ENCODE measurements around the gene B3GNT7. TPM values are rescaled to one million over a fixed set of nuclear protein-coding genes. Genes with fewer than 3 reads are reported as not detected.
A peak's percentile ranks its signal among the peaks of the same experiment; 100 is the strongest.
"Not testable (repeated sequence)": the region's sequence is repeated elsewhere in the genome, so short reads cannot be mapped to it uniquely, and the experiment has no call there.

B3GNT7 gene
- 0.57 and 1.4 TPM in 2 replicates for total RNA-seq (2014; rRNA removed; shearing (Covaris generic); ENCODE audit: low replicate concordance)

- DNase-seq (ENCODE audit: low read depth): no peak
- in situ Hi-C loops (cut with HindIII; ENCODE audit: low pct_unique_long_range_greater_than_20kb, low sequenced_read_pairs): no loop called here
These were observed at the start of gene B3GNT7 for GRCh38 chr2:231395188-231396057. B3GNT7 (plus strand) TSS chr2:231395710; CDS start chr2:231395804, 94 bp downstream.

- in situ Hi-C loops (cut with HindIII; ENCODE audit: low pct_unique_long_range_greater_than_20kb, low sequenced_read_pairs): no loop called here
These were observed 48.4 kb upstream of the B3GNT7 start for GRCh38 chr2:231347081-231347480.

GRCh38 chr2:231347638-231348037 lies 47.9 kb upstream of the B3GNT7 start:
- in situ Hi-C loops (cut with HindIII; ENCODE audit: low pct_unique_long_range_greater_than_20kb, low sequenced_read_pairs): no loop called here
- no peak for DNase-seq (ENCODE audit: low read depth)

More at GRCh38 chr2:231347081-231347480, 48.4 kb upstream of the B3GNT7 start:
- no peak for DNase-seq (ENCODE audit: low read depth)

- in situ Hi-C loops (cut with HindIII; ENCODE audit: low pct_unique_long_range_greater_than_20kb, low sequenced_read_pairs): no loop called here
These were observed 47.3 kb upstream of the B3GNT7 start for GRCh38 chr2:231348173-231348572.

GRCh38 chr2:231348704-231349373 lies 46.7 kb upstream of the B3GNT7 start:
- DNase-seq (ENCODE audit: low read depth): no peak
- in situ Hi-C loops (cut with HindIII; ENCODE audit: low pct_unique_long_range_greater_than_20kb, low sequenced_read_pairs): no loop called here

More at GRCh38 chr2:231348173-231348572, 47.3 kb upstream of the B3GNT7 start:
- peak; percentile 28 for DNase-seq (ENCODE audit: low read depth)

GRCh38 chr2:231349374-231349735 lies 46.2 kb upstream of the B3GNT7 start:
- in situ Hi-C loops (cut with HindIII; ENCODE audit: low pct_unique_long_range_greater_than_20kb, low sequenced_read_pairs); DNase-seq (ENCODE audit: low read depth): not testable (repeated sequence)

GRCh38 chr2:231351648-231352047 lies 43.9 kb upstream of the B3GNT7 start:
- in situ Hi-C loops (cut with HindIII; ENCODE audit: low pct_unique_long_range_greater_than_20kb, low sequenced_read_pairs): no loop called here
- DNase-seq (ENCODE audit: low read depth): no peak

GRCh38 chr2:231353469-231353868 lies 42.0 kb upstream of the B3GNT7 start:
- DNase-seq (ENCODE audit: low read depth): no peak
- in situ Hi-C loops (cut with HindIII; ENCODE audit: low pct_unique_long_range_greater_than_20kb, low sequenced_read_pairs): no loop called here

GRCh38 chr2:231355508-231356465 lies 39.7 kb upstream of the B3GNT7 start:
- no peak for DNase-seq (ENCODE audit: low read depth)
- in situ Hi-C loops (cut with HindIII; ENCODE audit: low pct_unique_long_range_greater_than_20kb, low sequenced_read_pairs): no loop called here

GRCh38 chr2:231356466-231356844 lies 39.1 kb upstream of the B3GNT7 start:
- DNase-seq (ENCODE audit: low read depth): no peak
- in situ Hi-C loops (cut with HindIII; ENCODE audit: low pct_unique_long_range_greater_than_20kb, low sequenced_read_pairs): no loop called here

- in situ Hi-C loops (cut with HindIII; ENCODE audit: low pct_unique_long_range_greater_than_20kb, low sequenced_read_pairs): no loop called here
- no peak for DNase-seq (ENCODE audit: low read depth)
These were observed 38.5 kb upstream of the B3GNT7 start for GRCh38 chr2:231357048-231357447.

GRCh38 chr2:231357931-231358330 lies 37.6 kb upstream of the B3GNT7 start:
- in situ Hi-C loops (cut with HindIII; ENCODE audit: low pct_unique_long_range_greater_than_20kb, low sequenced_read_pairs): no loop called here
- DNase-seq (ENCODE audit: low read depth): no peak

GRCh38 chr2:231359441-231359840 lies 36.1 kb upstream of the B3GNT7 start:
- in situ Hi-C loops (cut with HindIII; ENCODE audit: low pct_unique_long_range_greater_than_20kb, low sequenced_read_pairs): no loop called here
- DNase-seq (ENCODE audit: low read depth): no peak

GRCh38 chr2:231359948-231360347 lies 35.6 kb upstream of the B3GNT7 start:
- DNase-seq (ENCODE audit: low read depth): no peak
- in situ Hi-C loops (cut with HindIII; ENCODE audit: low pct_unique_long_range_greater_than_20kb, low sequenced_read_pairs): no loop called here

- no peak for DNase-seq (ENCODE audit: low read depth)
- in situ Hi-C loops (cut with HindIII; ENCODE audit: low pct_unique_long_range_greater_than_20kb, low sequenced_read_pairs): no loop called here
These were observed 35.1 kb upstream of the B3GNT7 start for GRCh38 chr2:231360401-231360800.

GRCh38 chr2:231360881-231361371 lies 34.6 kb upstream of the B3GNT7 start:
- DNase-seq (ENCODE audit: low read depth): no peak
- in situ Hi-C loops (cut with HindIII; ENCODE audit: low pct_unique_long_range_greater_than_20kb, low sequenced_read_pairs): no loop called here

- in situ Hi-C loops (cut with HindIII; ENCODE audit: low pct_unique_long_range_greater_than_20kb, low sequenced_read_pairs): no loop called here
- DNase-seq (ENCODE audit: low read depth): no peak
These were observed 33.6 kb upstream of the B3GNT7 start for GRCh38 chr2:231361701-231362554.

Measured in Caki2 (cell line).